ENCODE results near the gene GNG7.

Gene GNG7

DNA sequence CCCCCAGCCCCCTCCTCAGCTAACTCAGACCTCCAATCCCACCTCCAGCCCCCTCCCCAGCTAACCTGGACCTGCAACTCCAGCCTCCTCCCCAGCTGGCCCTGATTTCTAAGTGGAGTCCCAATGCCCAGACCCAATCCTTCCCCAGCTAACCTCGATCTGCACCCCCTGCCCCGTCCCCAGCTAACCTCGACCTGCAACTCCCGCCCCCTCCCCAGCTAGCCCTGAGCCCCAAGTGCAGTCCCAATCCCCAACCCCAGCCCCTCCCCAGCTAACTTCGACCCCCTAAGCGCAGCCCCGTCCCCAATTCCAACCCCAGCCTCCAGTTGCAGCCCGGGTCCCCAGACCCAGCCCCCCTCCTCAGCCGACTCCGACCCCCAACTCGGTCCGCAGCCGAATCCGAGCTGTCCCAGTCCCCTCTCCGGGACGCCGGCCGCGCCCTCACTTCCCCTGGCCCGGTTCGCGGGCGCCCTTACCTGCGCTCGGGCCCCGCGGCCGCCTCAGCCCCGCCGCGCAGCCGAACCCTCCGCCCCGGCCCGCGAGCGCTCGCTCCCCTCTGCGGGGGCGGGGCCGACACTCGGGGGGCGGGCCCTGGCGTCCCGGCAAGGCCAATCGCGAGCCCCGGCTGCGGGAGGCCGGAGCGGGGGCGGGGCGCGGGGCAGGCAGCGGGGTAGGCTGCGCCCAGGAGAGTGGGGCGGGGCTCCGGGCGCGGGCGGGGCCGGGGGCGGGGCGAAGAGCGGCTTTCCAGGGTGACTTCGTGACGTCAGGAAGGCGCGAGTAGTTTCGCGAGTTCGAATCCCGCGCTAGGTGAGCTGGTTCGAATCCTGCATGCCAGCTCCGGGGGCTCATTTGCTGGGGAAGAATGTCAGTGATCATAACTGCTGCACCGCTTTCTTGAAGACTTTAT is at the start of gene GNG7:
Gene GNG7 (minus strand): TSS at position 525 of the 907 bp plus-strand sequence. CDS start 182,006 bp downstream, outside the sequence.
- DNase-seq = peak; percentile 97

DNA sequence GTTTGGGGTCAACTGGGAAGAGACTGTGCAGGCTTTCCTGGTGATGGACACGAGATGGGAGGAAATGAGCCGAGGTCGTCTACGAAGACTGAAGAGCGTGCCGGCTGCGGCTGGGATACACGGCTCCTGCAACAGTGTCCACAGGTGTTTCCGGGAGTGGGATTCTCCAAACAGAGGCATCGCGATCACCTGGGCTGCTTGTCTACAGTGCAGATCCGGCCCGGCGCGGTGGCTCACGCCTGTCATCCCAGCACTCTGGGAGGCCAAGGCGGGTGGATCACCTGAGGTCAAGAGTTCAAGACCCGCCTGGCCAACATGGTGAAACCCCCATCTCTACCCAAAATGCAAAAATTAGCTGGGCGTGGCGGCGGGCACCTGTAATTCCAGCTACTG is 48.9 kb upstream of the GNG7 start:
- DNase-seq = no peak

DNA sequence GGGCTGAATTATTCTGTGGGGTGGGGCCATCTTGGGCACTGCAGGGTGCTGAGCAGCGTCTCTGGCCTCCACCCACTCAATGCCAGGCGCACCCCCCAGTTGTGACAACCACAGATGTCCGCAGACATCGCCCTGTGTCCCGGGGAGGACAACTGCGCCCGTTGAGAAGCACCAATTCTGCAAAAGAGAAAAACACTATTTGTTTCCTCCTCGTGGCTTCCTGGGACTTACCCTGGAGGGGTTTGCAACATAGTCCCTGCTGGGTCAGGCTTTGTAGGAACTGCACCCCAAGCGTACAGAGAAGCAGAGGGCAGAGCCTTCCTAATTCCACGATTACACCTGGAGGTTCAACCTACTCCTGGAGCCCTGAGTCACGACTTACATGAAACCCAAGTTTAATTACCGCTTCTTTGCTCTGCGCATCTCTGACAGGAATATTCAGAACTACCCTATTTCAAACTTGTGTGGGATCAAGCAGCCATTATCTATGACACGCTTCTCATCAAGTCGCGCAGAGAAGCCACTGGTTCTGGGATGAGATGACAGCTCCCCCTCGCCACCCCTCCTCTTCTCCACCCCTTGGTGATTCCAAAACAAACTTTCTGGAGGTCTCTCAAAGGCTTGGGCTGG is 48.4 kb upstream of the GNG7 start:
- no peak for DNase-seq

DNA sequence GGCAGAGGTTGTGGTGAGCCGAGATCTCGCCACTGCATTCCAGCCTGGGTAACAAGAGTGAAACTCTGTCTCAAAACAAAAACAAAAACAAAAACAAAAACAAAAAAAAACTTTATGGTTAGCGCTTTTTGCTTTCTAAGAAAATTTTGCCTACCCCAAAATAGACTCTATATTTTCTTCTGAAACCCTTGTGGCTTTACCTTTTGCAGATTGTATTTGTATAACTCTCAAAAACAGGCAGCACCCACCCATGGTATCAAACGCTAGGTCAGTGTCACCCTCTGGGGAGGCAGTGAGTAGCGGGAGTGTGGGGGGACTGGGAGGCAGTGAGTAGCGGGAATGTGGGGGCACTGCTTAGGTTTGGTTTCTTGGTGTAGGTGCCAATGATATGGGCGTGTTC is 44.9 kb upstream of the GNG7 start:
- DNase-seq = no peak

DNA sequence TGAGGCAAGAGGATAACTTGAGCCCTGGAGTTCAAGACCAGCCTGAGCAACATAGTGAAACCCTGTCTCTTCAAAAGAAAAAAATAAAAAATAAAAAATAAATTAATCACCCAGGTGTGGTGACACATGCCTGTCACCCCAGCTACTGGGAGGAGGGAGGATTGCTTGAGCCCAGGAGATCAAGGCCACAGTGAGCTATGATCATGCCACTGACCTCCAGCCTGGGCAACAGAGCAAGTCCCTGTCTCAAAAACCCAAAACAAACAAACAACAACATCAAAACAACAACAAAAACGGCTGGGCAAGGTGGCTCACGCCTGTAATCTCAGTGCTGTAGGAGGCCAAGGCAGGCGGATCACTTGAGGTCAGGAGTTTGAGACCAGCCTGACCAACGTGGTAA is 41.6 kb upstream of the GNG7 start:
- no peak for DNase-seq

DNA sequence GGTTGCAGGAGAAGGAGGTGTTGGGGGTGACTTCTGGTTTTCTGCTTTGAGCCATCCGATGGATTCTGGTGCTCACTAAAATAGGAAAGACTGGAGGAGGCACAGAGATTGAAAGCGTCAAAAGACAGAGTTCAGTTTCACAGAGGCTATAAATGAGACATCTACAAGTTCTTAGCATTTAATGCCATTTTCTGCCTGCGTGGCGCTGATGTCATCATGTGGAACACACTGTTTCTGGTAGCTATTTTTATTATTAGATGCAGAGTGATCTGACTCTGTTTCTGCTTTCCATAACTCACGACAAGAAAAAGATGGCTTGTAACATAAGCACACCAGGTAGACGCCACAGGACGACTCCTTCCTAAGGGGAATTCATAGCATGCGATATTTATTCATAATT is 40.6 kb upstream of the GNG7 start:
- DNase-seq = no peak

DNA sequence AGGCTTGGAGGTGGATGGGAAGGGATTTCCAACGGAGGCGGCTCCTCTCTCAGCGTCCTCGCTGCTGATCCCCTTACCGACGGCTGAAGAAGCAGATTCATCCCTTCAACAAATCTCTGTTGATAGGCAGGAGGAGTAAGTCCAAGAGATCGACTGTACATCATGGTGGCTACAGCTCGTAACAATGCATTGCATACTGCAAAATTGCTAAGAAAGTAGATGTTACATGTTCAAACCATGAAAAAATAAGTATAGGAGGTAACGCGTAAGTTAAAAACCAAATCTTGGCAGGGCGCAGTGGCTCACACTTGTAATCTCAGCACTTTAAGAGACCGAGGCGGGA is 37.8 kb upstream of the GNG7 start:
- no peak for DNase-seq

DNA sequence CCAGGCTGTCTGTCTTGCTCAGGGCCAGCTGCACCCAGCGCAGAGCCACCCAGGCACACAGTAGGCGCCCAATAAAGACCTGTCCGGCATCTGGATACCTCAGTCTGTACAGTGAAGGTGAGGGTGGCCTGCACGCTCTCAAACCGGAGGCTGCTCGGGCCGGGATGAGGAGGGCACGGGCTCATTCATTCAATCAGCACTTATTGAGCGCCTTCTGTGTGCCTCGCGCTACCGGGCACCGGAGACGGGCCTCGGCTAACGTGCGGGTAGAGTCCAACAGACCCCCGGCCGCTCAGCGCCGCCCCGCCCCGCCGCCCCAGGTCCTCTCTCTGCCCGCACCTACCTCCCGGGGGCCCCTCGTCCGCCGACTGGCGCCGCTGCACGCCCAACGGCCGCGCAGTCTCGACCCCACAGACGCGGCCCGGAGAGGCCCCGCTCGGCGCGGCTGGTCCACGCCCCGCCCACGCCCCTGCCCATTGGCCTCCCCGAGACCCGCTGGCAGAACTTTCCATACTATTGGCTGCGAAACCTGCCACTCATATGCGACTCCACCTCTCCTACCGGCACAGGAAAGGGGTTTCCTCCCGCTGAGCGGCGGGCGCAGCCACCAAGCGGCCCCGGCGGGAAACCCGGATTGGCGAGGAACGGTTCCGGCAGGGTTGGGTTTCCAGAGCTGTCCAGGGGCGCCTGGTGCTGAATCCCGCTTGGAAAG is 37.3 kb upstream of the GNG7 start, which contains the start of gene SLC39A3:
Gene SLC39A3 (minus strand): TSS at position 416 of the 712 bp plus-strand sequence. CDS start 2,760 bp downstream, outside the sequence.
- peak; percentile 100 for DNase-seq

DNA sequence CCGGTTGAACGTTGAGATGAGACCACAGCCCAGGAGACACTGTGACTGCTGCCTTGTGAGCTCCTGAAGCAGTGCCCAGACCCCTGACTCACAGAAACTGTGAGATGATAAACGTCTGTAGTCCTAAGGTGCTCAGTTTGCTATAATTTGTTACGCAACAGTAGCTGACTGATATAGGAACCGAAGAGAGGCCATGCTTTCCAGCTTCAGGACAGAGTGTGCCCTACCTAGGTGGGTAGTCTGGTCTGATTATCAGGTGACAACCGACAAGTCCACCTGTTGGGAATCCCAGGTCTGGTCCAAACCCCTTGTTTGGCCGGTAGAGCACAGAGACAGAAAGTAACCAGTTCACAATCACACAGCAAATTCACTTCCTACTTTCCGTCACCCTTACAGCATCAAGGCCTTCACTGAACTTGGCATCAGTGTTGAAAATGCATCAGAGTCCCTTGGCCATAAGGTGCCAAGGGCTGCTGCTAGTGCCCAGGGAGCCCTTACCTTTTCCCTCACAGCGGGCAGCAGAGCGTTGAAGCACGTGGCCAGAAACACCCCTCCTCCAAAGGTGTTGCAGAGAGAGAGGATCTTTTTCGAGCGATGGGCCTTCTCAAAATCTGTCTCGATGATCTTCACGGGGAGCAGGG is 34.2 kb upstream of the GNG7 start:
- DNase-seq = no peak

DNA sequence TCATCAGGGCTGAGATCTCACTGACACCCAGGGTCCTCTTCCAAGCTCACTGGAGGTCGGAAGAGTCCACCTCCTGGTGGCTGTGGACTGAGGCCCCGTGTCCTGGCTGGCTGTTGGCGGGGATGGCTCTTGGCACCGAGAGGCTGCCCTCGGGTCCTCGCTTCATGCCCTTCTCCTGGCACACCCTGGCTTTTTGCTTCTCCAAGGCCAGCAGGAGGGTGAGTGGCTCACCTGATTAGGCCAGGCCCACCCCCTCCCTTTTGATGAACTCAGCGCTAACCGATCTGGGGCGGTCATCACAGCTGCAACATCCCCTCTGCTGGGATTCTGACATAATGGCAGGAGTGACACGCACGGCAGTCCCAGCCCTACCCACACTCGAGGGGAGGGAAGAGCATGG is 32.9 kb upstream of the GNG7 start:
- DNase-seq = no peak

DNA sequence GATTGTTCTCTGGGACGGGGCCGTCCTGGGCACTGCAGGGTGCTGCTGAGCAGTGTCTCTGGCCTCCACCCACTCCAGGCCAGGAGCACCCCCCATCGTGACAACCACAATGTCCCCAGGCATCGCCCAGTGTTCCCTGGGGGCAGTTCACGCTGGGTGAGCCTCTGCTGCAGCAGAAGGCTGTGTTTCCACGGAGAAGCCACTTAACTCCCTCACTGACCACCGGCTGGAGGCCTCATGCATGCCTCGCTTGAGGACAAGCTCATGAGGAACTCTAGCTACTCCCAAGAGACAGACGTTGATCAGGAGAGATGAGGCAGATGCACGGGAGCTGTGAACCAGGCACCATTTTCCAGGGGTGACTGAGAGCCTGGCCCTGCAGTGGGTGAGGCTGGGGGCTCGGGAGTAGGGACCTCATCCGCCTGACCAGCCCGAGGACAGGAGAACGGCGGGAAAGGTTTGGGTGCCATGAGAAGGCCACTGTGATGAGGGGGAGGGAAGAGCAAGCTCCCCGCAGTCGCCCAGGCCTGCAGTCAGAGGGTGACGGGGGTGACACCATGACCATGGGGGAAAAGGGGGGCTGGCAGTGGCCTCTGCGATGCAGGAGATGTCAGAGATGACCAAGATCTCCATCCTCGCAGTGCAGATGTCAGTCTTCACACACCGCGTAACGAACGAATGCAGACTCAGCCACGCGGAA is 32.2 kb upstream of the GNG7 start:
- DNase-seq = no peak

DNA sequence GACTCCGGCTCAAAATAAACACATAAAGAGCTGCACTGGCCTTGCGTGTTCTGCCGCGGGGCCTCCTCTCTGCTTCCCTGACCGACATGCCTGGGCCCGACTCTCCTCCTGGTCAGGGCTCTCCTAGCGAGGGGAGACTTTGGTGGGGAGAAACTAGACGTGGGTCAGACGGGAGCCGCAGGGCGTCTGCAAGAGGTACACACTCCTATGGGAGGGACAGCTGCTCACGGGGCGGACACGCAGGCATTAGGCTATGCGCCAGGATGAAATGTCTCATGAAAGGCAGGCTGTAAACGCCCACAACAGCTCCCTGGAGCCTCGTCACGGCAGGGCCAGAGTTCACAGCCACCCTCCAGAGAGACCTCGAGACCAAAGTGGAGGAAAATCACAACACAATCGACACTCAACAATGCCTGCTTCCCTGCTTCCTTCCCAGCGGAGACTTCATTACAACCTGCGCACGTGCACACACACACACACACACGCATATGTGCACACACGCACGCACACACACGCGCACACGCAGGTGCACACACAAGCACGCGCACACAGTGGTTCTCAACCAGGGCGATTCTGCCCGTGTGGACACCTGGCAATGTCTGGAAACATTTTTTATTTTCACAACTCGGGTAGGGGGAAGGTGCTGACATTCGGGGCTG is 31.6 kb upstream of the GNG7 start:
- DNase-seq = no peak

DNA sequence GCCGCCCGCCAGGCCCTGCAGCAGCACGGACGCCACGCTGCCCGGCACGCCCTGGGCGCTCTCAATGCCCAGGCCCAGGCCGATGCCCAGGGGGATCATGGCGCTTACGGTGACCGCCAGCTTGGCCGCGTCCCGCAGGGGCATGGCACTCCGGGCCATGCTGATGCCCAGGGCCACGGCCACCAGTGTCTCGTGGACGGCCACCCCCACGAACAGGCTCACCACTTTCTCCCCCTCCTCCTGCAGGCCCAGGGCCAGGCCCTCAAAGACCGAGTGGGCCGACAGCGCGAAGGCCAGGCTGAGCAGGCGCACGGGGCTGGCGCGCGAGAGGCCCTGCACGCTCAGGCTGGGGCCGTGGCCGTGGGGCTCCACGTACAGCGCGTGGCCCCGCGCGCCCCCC is 30.4 kb upstream of the GNG7 start:
- DNase-seq = no peak

DNA sequence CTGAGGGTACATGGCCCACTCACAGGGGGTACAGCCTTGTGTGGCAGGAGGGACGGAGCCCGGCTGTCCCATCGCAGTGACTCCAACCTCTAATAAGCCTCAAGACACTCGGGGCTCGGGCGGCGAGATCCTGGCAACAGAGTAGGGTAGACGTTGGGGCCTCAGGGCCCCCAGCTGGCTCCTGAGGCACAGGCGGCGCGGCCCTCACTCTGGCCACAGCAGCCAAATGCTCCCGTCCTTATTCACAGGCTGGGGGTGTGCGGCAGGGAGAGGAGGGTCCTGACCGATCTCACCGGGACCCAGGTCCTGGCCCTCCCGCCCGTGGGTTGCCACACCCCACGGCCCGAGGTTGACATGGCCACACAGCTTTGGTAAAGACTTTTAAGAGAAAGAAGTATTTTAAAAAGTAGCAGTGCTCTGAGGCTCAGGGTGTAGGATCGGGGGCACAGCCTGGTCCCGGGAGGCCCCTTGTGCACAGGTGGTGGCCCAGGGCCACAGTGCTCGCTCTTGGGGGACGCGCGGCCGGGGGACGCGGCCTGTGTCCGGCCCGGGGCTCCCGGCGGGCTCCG is 29.7 kb upstream of the GNG7 start:
- DNase-seq = no peak

DNA sequence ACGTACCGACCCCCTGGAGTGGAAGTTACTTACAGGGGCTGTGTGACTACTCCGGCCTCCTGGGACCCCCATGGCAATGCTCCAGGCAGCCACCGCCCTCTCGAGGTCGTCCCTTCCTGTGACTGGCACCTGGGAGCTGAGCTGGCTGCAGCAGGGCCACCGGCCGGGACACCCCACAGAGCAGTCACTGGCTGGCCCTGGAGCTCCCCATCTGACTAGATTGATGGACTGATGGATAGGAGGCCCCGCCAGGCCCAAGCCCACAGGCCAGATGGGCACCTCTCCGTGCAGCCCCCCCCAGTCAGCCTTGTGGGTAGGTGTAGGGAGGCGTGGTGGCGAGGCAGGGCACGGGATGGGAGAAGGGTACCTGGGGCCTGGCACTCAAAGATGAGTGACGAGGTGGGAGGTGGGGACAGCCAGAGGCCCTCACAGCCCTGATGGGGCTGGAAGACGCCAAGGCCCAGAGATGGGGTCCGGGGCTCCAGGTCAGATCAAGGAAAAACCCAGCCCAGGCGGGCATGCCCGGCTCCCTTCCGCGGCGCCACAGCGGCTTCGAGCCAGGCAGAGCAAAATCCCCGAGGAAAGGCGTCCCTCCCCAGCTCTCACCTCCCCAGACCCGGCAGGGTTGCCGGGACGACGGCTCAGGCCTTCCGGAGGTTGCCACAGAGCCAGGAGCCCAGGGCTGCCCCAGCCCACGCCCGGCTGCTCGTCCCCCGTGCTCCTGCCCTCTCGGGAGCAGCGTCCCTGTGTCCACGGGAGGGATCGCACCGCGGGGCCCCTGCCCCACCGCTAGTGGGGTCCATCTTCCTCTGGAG is 28.9 kb upstream of the GNG7 start:
- DNase-seq = no peak

DNA sequence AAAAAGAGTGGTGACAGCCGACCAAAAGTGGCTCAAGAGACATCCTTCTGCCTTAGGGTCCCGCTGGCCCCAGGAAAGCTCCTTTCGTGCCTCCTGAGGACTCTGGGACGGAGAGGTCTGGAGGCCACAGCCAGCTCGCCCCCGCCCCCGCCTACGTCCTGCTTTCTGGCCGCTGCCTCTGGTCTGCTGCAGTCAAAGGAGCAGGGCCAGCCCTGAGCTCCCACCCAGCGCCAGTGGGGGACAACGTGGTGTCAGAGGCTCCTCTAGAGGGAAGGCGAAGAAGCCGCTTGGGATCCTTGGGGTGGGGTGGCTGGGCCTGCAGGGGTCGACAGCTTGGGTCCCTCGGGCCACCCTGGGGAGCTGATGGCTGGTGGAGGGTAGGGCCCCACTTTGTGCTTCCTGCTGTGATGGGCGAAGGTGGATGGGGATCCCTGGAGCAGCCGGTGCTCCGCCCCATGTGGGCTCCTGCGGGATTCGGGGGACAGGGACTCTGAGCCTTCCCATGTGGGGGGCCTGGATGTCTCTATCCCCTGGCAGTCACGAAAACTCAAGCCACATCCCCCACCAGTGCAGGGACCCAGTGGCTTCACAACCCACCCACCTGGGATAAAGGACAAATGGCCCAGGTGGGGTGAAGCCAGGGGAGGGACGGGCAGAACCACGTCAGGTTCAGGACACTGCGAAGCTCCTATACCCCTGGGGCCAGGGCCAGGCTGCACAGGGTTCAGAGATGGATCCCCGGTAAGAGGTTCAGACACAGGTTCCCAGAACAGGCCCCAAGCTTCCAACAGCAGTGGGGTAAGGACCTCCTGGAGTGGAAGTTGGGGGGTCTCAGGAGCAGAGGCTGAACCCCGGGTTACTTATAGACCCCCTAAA is 27.7 kb upstream of the GNG7 start:
- DNase-seq = no peak

DNA sequence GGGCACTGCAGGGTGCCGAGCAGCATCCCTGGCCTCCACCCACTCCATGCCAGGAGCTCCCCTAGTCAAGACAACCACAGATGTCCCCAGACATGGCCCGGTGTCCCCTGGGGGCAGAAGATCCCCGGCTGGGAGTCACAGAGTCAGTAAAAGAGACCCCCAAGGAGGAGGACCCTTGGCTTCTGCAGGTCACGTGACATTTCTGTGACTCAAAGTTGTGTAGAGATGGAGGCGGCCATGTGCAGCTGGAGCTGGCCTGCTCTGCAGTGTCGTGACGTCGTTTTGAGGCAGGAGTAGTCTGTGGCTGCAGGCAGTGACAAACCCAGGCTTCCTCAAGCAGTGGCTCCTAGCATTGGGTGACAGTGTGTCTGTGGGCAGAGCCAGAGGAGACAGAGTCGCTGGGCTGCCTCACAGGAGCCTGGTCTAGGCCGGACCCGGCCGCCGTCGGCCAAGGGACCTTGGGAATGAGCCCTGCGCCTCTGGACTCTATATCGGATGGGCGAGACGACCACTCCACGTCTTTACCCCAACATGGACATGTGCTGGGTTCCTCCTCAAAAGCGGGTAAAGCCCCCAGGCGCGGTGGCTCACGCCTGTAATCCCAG is 26.4 kb upstream of the GNG7 start:
- no peak for DNase-seq

DNA sequence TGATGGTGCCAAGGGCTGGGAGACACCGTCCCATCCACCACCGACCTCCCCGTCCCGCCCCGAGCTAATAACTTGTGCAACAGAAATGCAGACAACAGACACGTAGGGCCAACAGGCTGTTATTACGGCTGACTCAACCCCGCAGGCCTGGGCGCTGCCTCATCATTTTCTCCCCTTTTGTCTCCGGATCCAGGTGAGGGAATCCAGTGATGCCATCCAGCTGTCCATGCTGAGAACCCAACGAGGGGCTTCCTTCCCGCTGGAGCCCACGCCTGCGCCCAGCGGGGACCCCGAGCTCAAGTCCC is 25.1 kb upstream of the GNG7 start:
- no peak for DNase-seq

DNA sequence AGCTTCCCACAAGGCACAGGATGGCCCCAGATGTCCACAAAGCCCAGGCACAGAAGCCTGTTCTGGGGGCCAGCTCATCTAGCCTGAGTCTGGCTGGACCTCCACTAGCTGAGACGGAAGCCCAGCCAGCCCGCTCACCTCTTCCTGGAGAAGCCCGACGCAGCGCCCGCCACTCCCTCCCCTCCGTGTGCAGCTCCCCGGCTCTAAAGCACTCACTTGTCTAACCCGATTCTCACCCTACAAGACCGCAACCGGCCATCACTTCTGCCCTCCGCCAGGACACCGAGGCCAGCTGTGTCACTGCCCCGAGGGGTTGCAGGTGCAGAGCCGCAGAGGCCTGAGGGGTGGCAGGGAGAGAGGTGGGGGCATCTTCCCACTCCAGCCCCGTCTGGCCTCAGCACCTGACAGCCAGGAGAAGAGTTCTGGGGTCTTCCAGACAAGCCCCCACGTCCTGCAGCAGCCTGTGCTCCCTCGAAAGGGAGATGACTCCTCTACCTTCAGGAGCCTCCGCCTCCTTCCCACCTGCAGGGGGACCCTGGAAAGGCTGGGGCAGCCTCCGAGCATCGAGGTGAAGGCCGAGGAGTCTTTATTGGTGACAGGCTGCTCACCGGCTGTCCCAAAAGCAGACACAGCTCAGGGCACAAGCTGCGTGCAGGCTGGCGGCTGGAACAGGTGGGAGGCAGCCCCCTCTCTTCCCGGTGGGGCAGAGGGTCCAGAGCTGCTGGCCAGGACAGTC is 24.6 kb upstream of the GNG7 start:
- DNase-seq = no peak

Data from activated CD8-positive, alpha-beta memory T cell treated with anti-CD3 and anti-CD28 coated beads for 24 hours (primary cell).